HEK293T (cell line): ENCODE results near the gene CDON.

ENCODE experiments used
- BHLHE40 ChIP-seq: fragments of 450-650 bp; IDR thresholded peaks from 2 replicates; pipeline ENCODE4 v1.6.1; 2016; ENCODE audit warnings: mild to moderate bottlenecking, moderate library complexity, borderline replicate concordance
- ELF4 ChIP-seq: fragments of 450-650 bp; IDR thresholded peaks from 2 replicates; pipeline ENCODE4 v1.6.1; 2017; ENCODE audit warnings: antibody characterized with exemption
- FOXA1 ChIP-seq: fragments of 450-650 bp; IDR thresholded peaks from 2 replicates; pipeline ENCODE4 v1.6.1; 2016; ENCODE audit warnings: mild to moderate bottlenecking
- FOXM1 ChIP-seq: fragments of 450-650 bp; IDR thresholded peaks from 2 replicates; pipeline ENCODE4 v1.6.1; 2017; ENCODE audit warnings: mild to moderate bottlenecking, borderline replicate concordance
- LEF1 ChIP-seq: fragments of 450-650 bp; IDR thresholded peaks from 2 replicates; pipeline ENCODE4 v1.6.1; 2017; ENCODE audit warnings: mild to moderate bottlenecking, borderline replicate concordance
- NFRKB ChIP-seq: fragments of 450-650 bp; IDR thresholded peaks from 2 replicates; pipeline ENCODE4 v1.6.1; 2016; ENCODE audit warnings: mild to moderate bottlenecking, moderate library complexity
- SP1 ChIP-seq: fragments of 450-650 bp; IDR thresholded peaks from 2 replicates; pipeline ENCODE4 v1.6.1; 2017
- TARDBP ChIP-seq: fragments of 450-650 bp; IDR thresholded peaks from 2 replicates; pipeline ENCODE4 v1.6.1; 2016

DNA sequence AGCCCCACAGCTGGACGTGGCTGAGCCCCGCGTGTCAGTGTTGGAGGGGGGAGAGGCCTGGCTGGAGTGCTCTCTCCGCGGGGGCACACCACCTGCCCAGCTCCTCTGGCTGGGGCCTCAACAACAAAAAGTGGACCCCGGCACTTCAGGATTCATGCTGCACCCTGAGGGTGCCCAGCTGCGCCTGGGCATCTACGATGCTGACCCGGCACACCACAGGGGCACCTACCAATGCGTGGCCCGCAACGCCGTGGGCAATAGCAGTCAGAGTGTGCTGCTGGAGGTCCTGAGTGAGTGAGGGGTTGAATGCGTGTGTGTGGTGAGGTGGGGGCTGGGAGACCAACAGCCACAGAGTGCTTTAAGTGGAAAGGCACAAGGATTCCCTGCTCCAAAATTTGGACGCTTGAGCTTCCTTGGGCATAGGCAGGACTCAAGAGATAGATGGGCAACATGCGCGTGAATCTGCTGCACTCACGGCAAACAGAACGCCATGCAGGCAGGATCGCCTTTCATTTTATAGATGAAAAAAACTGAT is 109.2 kb downstream of the CDON start:
- TF ChIP-seq ELF4 (no peak), SP1 (no peak), FOXA1 (no peak), BHLHE40 (no peak), TARDBP (no peak), NFRKB (no peak), FOXM1 (no peak), LEF1 (no peak)
